Hippocampal formation (tissue), 2 donors: Measurements from ENCODE around the gene KRT6C.
"Not testable (repeated sequence)": the region's sequence is repeated elsewhere in the genome, so short reads cannot be mapped to it uniquely, and the experiment has no call there.

Source experiments
- DNase-seq, 2 donors: peaks; one replicate each; lab custom pipeline; 2025; lab: John Stamatoyannopoulos, UW

KRT6C gene

GRCh38 chr12:52499806-52500560, 26.4 kb upstream of the KRT6C start:
- no peak for DNase-seq

DNA sequence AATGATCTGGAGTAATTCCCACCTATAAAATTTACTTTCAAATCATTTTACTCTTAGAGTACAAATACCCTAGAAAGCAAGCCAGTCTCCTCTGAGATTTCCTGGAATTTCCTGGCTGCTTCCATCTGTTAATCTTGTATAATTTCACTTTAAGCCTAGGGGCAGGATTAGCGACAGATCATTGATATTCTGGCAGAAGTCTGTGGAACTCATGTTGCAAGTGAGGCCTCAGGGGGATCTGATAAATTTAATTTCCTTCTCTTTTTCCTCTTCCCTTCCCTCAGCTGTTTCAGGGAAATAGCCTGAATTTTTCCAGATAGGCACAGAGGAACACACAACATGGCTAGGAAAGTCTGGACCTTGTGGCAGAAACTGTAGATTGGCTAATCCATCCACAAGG, 25.3 kb upstream of the KRT6C start:
- DNase-seq, result no peak

DNA sequence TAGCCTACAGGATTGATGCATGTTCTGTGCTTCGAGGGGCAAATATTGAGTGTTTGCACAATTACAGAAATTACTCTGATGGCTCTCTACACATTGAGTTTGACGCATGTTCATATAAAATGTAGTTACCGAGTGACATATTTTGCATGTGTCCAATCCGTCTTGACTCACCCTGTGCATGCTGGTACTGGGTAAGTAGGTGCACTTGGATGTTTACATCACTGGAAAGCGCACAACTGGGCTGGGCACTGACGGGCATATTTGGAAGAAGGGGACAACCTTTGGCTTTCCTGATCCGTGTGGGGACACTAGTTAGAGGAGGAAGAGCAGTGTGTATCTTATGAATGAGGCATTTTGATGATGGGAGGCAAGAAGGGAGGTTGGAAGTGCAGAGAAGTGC, 24.4 kb upstream of the KRT6C start:
- no peak for DNase-seq

DNA sequence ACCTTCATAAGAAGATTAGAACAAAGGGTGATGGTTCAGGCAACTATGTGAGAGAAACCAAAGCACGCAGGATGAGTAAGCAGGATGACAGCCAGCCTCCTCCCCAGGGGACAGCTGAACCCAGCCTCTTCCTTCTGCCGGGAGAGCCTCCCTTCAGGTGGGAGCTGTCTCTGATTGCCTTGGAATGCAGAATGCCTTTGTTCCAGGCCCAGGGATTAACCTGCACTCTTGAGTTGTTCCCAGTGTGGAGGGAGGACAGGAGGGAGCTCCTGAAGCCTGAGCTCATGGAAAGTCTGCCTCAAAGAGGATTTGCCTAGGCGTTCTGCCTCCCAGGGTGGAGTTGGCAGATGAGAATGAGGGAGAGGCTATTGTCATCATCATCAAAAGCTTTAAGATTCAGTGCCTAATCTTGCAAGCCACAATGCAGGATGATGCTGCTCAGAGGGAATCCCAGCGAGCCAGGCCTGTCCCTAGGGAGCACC, 23.0 kb upstream of the KRT6C start:
- no peak for DNase-seq

- DNase-seq, result no peak
Measured at GRCh38 chr12:52496054-52496453, 22.4 kb upstream of the KRT6C start.

DNA sequence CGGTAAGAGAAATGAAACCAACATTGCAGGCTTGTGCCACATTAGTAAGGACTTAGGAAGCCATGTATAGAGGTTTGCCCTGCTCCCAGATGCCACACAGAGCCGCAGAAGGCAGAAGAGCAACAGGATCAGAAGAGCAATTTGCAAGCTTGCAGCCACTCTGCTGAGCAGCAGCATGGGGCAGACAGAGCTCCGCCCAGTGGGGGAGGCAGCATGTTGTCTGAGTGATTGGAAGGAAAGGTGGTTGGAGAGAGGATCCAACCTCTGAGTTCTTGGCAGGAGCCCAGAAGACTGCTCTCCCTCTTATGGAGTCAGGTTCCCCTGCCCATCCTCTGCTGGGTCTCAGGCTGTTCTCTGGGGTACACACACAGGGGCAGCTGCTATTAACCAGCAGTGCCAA, 21.8 kb upstream of the KRT6C start:
- no peak for DNase-seq

GRCh38 chr12:52494518-52494917, 20.9 kb upstream of the KRT6C start:
- DNase-seq, result no peak

- DNase-seq, result no peak
Measured at GRCh38 chr12:52494100-52494499, 20.5 kb upstream of the KRT6C start.

- DNase-seq, result no peak
Measured at GRCh38 chr12:52493172-52493571, 19.6 kb upstream of the KRT6C start, which contains the start of gene KRT6A. TSS of gene KRT6A (minus strand) at chr12:52493257. CDS start at chr12:52493188, 69 bp downstream.

DNA sequence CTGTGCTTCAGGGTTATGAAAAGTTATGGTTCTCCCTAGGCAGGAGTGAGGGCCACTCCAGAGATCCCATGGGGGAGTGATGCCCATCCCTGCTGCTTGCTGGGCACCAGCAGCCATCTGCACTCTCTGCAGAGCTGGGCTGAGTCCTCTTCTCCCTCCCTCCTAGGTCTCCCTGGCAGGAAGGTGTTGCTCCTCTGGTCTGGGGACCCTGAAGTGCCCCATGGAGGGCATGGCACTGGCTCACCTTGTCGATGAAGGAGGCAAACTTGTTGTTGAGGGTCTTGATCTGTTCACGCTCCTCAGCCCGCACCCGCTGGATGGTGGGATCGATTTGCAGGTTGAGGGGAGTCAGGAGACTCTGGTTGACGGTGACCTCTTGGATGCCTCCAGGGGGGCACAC, 18.8 kb upstream of the KRT6C start:
- DNase-seq, result not testable (repeated sequence)

- not testable (repeated sequence) for DNase-seq
Measured at GRCh38 chr12:52491495-52491894, 17.9 kb upstream of the KRT6C start.

DNA sequence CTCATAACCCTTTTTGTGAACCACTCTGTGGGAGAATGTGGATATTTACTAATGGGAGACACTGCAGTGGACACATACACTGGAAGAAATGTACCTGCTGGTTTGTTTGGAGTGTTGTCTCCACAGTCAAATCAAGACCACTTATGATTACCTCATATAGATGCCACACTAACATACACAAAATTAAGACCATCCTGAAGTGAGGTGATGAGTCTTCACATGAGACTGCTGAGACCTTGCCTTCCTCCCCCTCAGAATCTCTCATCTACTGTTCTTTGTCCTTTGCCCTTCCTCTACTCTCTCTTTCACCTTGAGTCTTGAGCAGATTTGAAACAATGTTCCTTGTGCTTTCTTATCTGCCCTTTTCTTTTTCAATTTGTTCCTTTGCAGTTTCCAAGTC, 15.1 kb upstream of the KRT6C start:
- DNase-seq, result no peak

GRCh38 chr12:52487744-52488443, 14.3 kb upstream of the KRT6C start:
- DNase-seq, result not testable (repeated sequence)

DNA sequence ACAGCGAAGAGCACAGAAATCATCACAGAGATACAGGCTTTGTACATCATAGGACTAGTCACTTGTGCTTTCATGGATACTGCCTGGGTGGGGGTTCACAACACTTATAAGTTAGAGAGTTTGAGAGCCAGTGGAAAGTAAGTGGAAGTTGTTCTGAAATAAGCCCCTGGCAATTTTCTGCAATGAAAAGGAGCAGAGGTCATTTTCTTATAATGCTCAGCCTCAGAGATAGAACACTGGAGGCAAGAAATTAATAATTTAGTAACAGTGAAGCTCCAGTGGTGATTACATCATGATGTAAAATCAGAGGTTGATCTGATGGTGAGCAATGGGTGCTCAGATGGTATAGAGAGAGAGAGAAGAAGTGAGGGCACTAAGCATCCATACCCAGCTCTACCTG, 13.6 kb upstream of the KRT6C start:
- no peak for DNase-seq

DNA sequence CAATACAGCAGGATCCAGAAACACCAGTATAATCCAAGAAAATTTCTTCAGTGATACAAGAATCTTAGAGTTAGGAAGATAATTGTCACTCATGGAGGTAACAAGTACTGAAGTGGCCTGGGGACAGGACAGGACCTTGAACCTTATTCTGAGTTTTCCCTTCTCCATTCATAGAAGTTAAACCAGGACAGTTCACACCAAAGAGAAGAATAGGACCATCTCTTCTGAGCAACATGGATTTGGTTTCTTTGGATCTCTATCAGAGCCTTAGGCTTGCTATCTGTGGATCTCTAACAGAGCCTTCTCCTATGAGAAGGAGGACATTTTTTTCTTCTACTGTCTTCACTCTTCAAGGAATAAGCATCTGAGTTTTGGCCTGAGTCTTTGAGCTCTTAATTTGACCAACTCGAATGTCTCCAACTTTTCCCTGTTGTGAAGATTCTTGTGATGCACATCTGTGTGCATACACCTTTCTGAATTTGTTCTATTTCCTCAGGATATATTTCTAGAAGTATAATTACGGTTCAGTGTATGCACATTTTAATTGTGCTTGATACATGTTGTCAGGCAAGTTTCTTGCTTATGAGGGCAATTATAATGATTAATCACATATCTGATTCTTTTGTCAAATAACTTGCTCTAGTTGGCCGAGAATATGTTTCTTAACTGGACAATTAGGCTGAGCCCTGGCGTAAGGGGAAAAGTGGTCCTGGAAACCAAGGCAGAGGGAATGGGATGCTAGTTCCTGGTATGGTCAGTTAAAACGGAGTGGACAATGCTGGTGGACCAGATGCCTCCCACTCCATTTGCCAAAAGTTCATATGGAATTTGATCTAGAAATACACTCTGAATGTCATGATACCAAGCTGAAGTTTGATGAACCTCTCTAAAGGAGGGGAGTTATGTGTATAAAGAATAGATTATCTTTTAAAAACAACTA, 12.8 kb upstream of the KRT6C start:
- no peak for DNase-seq

DNA sequence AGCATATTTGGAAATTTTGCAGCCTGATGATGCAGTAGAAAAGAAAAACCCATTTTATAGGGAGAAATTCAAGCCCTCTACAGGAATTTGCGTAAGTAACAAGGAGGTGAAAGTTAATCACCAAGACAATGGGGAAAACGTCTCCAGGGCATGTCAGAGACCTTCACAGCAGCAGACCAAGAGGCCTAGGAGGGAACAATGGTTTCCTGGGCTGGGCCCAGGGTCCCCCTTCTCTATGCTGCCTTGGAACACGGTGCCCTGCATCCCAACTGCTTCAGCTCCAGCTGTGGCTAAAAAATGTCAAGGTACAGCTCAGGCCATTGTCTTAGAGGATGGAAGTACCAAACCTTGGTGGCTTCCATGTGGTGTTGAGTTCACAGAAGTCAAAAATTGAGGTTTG, 6.5 kb upstream of the KRT6C start:
- no peak for DNase-seq

GRCh38 chr12:52477651-52478050, 4.0 kb upstream of the KRT6C start:
- DNase-seq, result no peak

DNA sequence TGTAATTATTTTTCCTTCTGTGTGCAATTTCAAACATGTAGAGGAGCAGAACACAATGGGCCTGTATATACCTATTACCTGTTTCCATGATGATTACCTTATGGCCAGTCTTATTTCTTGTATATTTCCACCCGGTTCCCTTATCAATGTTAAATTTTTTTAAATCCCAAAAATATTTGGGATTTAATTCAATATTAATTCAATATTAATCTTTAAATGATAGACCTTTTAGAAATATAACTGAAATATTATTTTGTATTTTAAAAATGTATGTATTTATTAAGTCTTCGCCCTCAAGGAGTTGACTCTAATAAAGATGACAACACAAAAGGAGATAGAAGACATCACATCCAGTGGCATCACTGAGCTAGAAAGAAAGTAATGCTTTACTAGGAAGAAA, 607 bp upstream of the KRT6C start:
- DNase-seq, result no peak

DNA sequence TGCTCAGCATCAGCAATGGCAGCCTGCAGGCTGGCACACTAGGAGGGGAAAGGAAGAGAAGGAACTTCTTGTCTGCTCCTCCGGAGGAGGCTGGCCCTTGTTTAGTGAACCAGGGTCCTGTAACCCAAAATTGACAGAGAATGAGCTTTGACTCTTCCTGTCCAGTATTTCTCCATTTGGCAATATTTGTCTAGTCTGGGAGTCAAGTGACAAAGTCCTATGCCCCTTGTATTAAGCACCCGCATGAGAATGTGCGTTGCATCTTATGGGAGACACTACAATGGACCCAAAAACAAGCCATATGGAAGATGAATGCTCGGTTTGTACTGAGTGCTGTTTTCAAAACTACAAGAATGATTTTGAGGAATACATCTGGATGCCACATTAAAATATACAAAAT, 3.8 kb downstream of the KRT6C start:
- DNase-seq, result no peak

- DNase-seq, result no peak
Measured at GRCh38 chr12:52464897-52465296, 8.7 kb downstream of the KRT6C start.

DNA sequence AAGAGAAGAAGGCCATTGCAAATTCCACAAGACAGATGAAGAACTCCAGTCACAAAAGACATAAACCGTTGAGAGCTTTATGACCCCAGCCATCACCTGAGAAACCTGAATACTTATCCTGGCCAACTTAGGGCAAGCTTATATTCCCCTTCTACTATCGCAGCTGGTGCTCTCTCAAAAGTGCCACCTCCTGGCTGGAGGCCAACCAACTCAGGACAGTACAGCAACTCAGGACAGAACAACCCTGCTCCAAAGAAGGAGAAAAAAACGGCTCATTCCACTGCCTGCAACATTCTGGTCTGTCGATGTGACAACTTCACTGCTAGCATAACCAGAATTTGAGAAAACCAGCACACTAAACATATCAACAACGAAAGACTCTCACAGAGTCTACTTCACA, 11.9 kb downstream of the KRT6C start:
- DNase-seq, result no peak

- DNase-seq, result no peak
Measured at GRCh38 chr12:52458861-52459260, 14.7 kb downstream of the KRT6C start.
